GM06990 (cell line): Measurements from ENCODE around the gene GATAD2B.

Source experiments
- DNase-seq: peaks from one replicate; pipeline ENCODE4 v3.0.0-alpha.2; 2011; ENCODE audit not compliant: insufficient read length; ENCODE audit errors: extremely low read depth
- H3K27me3 ChIP-seq: replicated peaks from 2 replicates; pipeline ENCODE4 v1.6.0; 2011; ENCODE audit warnings: low read length; ENCODE audit not compliant: control insufficient read depth, insufficient read depth
- H3K36me3 ChIP-seq: 2 replicates; pipeline ENCODE4 v1.5.1; 2011; ENCODE audit warnings: low read length; ENCODE audit not compliant: control insufficient read depth, insufficient read depth
- H3K4me3 ChIP-seq: replicated peaks from 2 replicates; pipeline ENCODE4 v1.5.1; 2011; ENCODE audit warnings: low read depth, mild to moderate bottlenecking, control low read depth, low read length
- CTCF ChIP-seq: IDR thresholded peaks from 2 replicates; pipeline ENCODE4 v1.5.1; 2011; ENCODE audit warnings: low read length, control low read depth, mild to moderate bottlenecking, inconsistent platforms; ENCODE audit not compliant: insufficient read depth, poor library complexity, severe bottlenecking

Gene GATAD2B

DNA sequence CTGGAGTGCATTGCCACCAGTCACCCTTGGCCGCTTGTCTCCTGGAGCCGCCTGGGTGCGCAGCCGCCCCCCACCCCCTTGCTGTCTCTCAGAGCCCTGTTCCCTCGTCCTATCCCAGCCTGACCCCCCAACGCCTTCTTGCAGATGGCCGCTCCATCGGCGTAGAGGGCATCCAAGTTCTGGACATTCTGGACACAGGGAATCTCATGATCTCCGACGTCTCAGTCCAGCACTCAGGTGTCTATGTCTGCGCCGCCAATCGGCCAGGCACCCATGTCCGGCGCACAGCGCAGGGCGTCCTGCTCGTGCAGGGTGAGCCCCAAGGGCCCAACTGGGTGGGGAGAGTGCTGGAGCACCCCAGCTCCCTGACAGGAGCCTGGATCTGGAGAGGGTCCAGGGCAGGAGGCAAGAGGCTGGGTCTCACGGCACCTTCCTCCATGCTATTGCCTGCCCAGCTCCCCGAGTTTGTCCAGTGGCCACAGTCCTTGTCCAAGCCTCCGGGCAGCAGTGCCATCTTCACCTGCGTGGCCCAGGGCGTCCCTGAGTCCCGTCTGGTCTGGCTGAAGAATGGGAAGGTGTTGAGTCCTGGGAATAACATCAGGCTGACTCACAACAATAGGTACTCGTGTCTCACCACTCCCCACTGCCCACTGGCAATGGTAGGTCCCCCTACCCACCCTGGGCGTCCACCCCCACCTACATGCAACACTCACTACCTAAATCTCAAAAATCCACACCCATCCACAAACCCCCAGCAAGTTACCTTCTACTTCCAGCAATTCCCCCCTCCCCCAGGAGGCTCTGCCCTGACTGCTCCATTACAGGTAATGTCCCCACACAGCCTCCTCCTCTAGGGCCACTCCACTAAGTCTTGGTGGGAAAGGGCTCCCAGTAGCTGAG lies 123.0 kb downstream of the GATAD2B start:
- TF ChIP-seq CTCF = no peak
- DNase-seq = no peak
- H3K36me3 ChIP-seq = no peaks in the 10 kb centered on the region; the same call in 1 of the 2 replicates
- no peak overlapping the region for H3K4me3 ChIP-seq
- no peaks in the 10 kb centered on the region for H3K27me3 ChIP-seq

DNA sequence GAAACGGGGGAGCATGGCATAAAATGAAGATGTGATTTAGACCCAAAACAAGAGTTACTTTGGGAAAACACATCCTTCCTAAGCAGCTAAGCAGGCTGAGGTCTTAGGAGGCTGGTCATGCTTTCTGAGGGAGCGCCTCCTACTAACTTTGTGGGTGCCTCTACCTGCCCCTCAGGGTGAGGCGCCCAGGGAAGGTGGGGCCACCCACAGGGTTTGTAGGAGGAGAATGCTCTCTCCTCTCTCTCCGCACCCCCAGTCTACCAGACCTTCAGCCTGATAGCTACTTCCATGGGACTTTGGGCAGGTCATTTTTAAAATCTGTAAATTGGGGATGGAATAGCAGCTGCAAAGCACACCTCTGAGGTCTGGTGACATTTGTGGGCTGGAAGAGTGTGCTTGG lies 123.8 kb downstream of the GATAD2B start:
- TF ChIP-seq CTCF = no peak
- H3K27me3 ChIP-seq = no peaks in the 10 kb centered on the region
- no peak for DNase-seq

DNA sequence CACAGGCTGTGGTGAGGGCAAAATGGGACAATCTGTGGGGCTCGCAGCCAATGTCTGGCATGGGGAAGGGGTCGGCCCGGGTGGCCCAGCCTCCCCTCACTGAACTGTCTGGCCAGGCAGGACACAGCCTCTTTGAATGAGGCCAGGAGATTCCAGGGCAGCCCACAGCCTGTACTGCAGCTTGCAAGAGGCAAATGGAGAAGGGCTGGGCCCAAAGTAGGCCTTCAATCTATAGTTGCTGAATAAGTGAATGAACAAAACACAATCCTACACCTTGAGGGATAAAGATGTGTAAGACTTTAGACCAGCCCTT lies 124.3 kb downstream of the GATAD2B start:
- Histone ChIP-seq H3K27me3 (no peaks in the 10 kb centered on the region), H3K4me3 (no peak overlapping the region), H3K36me3 (no peaks in the 10 kb centered on the region; the same call in 1 of the 2 replicates)
- DNase-seq = no peak
- TF ChIP-seq CTCF = no peak

More for the DNA sequence above, 123.8 kb downstream of the GATAD2B start:
- no peaks in the 10 kb centered on the region; the same call in 1 of the 2 replicates for H3K36me3 ChIP-seq
- no peak overlapping the region for H3K4me3 ChIP-seq

GRCh38 chr1:153796786-153797659 lies 125.7 kb downstream of the GATAD2B start:
- H3K4me3 ChIP-seq = no peak overlapping the region
- DNase-seq = peak; percentile 51
- H3K36me3 ChIP-seq = no peaks in the 10 kb centered on the region
- no peaks in the 10 kb centered on the region for H3K27me3 ChIP-seq
- peak; percentile 86 for TF ChIP-seq CTCF

GRCh38 chr1:153795934-153796785 lies 126.6 kb downstream of the GATAD2B start:
- no peak for TF ChIP-seq CTCF
- Histone ChIP-seq H3K27me3 (no peaks in the 10 kb centered on the region), H3K4me3 (no peak overlapping the region), H3K36me3 (no peaks in the 10 kb centered on the region)
- no peak for DNase-seq
